HEK293T (cell line): ENCODE results near the gene PNKD.

Experiments used
- CTCF ChIA-PET: fragments of 350-600 bp; formaldehyde crosslinking; extraction: SDS; loops from one replicate; lab custom pipeline; 2021; ENCODE audit warnings: antibody characterized with exemption, inconsistent platforms; lab: Yijun Ruan, JAX
- POLR2A ChIA-PET: fragments of 350-600 bp; formaldehyde crosslinking; extraction: SDS; loops from one replicate; lab custom pipeline; 2020; ENCODE audit warnings: antibody characterized with exemption, inconsistent platforms; lab: Yijun Ruan, JAX
- DNase-seq: peaks from one replicate; pipeline ENCODE4 v3.0.0; 2012; ENCODE audit warnings: mixed read lengths; ENCODE audit errors: extremely low spot score
- ARNT ChIP-seq: fragments of 450-650 bp; IDR thresholded peaks from 2 replicates; pipeline ENCODE4 v1.6.1; 2017; ENCODE audit warnings: mild to moderate bottlenecking
- BHLHE40 ChIP-seq: fragments of 450-650 bp; IDR thresholded peaks from 2 replicates; pipeline ENCODE4 v1.6.1; 2016; ENCODE audit warnings: mild to moderate bottlenecking, moderate library complexity, borderline replicate concordance
- CTBP1 ChIP-seq: fragments of 450-650 bp; IDR thresholded peaks from 2 replicates; pipeline ENCODE4 v1.6.1; 2016; ENCODE audit warnings: borderline replicate concordance
- ELF4 ChIP-seq: fragments of 450-650 bp; IDR thresholded peaks from 2 replicates; pipeline ENCODE4 v1.6.1; 2017; ENCODE audit warnings: antibody characterized with exemption
- FOXA1 ChIP-seq: fragments of 450-650 bp; IDR thresholded peaks from 2 replicates; pipeline ENCODE4 v1.6.1; 2016; ENCODE audit warnings: mild to moderate bottlenecking
- FOXK2 ChIP-seq: fragments of 450-650 bp; IDR thresholded peaks from 2 replicates; pipeline ENCODE4 v1.6.1; 2016; ENCODE audit warnings: mild to moderate bottlenecking
- FOXM1 ChIP-seq: fragments of 450-650 bp; IDR thresholded peaks from 2 replicates; pipeline ENCODE4 v1.6.1; 2017; ENCODE audit warnings: mild to moderate bottlenecking, borderline replicate concordance
- HDGF ChIP-seq: fragments of 450-650 bp; IDR thresholded peaks from 2 replicates; pipeline ENCODE4 v1.6.1; 2017; ENCODE audit warnings: antibody characterized with exemption, borderline replicate concordance
- L3MBTL2 ChIP-seq: fragments of 450-650 bp; conservative IDR thresholded peaks from 2 replicates; pipeline ENCODE4 v1.6.1; 2016; ENCODE audit warnings: mild to moderate bottlenecking
- LEF1 ChIP-seq: fragments of 450-650 bp; IDR thresholded peaks from 2 replicates; pipeline ENCODE4 v1.6.1; 2017; ENCODE audit warnings: mild to moderate bottlenecking, borderline replicate concordance
- NFRKB ChIP-seq: fragments of 450-650 bp; IDR thresholded peaks from 2 replicates; pipeline ENCODE4 v1.6.1; 2016; ENCODE audit warnings: mild to moderate bottlenecking, moderate library complexity
- SP1 ChIP-seq: fragments of 450-650 bp; IDR thresholded peaks from 2 replicates; pipeline ENCODE4 v1.6.1; 2017
- SUZ12 ChIP-seq: fragments of 450-650 bp; IDR thresholded peaks from 2 replicates; pipeline ENCODE4 v1.6.1; 2016; ENCODE audit warnings: mild to moderate bottlenecking
- TARDBP ChIP-seq: fragments of 450-650 bp; IDR thresholded peaks from 2 replicates; pipeline ENCODE4 v1.6.1; 2016
- ZNF384 ChIP-seq: fragments of 450-650 bp; IDR thresholded peaks from 2 replicates; pipeline ENCODE4 v1.6.1; 2016
- TF ChIP-seq, protein P1 (sequence below): fragments of 450-650 bp; IDR thresholded peaks from 2 replicates; pipeline ENCODE4 v1.6.1; 2016

Gene PNKD

GRCh38 chr2:218269900-218270720 is at the start of gene PNKD, which contains the start of gene AAMP:
TSS of gene PNKD (plus strand) at chr2:218270519. CDS start at chr2:218270536, 17 bp downstream.
TSS of gene AAMP (minus strand) at chr2:218270137. CDS start at chr2:218270086, 51 bp downstream.
- TF ChIP-seq SP1 (no peak), HDGF (no peak), LEF1 (no peak), ARNT (no peak), ELF4 (peak; percentile 67), ZNF384 (no peak), NFRKB (no peak), L3MBTL2 (0 out of 2 replicates have a peak, but pooled peaks have one; percentile 1)
- TF ChIP-seq, protein P1, sequence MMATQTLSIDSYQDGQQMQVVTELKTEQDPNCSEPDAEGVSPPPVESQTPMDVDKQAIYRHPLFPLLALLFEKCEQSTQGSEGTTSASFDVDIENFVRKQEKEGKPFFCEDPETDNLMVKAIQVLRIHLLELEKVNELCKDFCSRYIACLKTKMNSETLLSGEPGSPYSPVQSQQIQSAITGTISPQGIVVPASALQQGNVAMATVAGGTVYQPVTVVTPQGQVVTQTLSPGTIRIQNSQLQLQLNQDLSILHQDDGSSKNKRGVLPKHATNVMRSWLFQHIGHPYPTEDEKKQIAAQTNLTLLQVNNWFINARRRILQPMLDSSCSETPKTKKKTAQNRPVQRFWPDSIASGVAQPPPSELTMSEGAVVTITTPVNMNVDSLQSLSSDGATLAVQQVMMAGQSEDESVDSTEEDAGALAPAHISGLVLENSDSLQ: peak; percentile 99
- ChIA-PET CTCF (interaction anchor here (0.9 to 4.4 kb wide), 4 partner anchors 14 to 102 kb away, joined by 4 to 30 read pairs (median 6); partner anchors contain the start of genes CATIP and TMBIM1), POLR2A (interaction anchor here (0.7 to 2.1 kb wide), 17 partner anchors 10 to 135 kb away, joined by 3 to 12 read pairs (median 4); partner anchors contain the start of genes ARPC2 and GPBAR1)
- peak; percentile 98 for DNase-seq

- DNase-seq: no peak
- POLR2A ChIA-PET: no interaction called here
- CTCF ChIA-PET: interaction anchor here (1.2 kb wide), 1 partner anchor 175 kb away, joined by 3 read pairs; no protein-coding TSS in a partner anchor
- TF ChIP-seq L3MBTL2: no peak
- no peak for TF ChIP-seq BHLHE40
- no peak for TF ChIP-seq NFRKB
- no peak for TF ChIP-seq ZNF384
- TF ChIP-seq FOXK2: no peak
- TF ChIP-seq ELF4: no peak
- no peak for TF ChIP-seq FOXM1
Measured at GRCh38 chr2:218221000-218221399, 49.3 kb upstream of the PNKD start.

DNA sequence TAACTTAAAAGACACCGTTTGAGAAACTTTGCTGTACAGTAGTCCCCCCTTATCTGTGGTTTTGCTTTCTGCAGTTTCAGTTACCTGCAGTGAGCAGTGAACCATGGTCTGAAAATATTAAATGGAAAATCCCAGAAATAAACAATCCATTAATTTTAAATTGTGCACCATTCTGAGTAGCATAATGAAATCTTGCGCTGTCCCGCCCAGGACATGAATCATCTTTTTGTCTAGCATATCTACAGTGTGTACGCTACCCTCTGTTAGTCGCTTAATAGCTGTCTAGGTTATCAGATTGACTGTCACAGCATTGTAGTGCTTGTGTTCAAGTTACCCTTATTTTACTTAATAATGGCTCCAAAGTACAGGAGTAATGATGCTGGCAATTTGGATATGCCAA is 47.3 kb upstream of the PNKD start:
- no peak for DNase-seq
- no peak for TF ChIP-seq ARNT
- TF ChIP-seq TARDBP: no peak
- no peak for TF ChIP-seq ZNF384
- no peak for TF ChIP-seq SP1
- TF ChIP-seq ELF4: no peak
- ChIA-PET CTCF (no interaction called here), POLR2A (no interaction called here)

DNA sequence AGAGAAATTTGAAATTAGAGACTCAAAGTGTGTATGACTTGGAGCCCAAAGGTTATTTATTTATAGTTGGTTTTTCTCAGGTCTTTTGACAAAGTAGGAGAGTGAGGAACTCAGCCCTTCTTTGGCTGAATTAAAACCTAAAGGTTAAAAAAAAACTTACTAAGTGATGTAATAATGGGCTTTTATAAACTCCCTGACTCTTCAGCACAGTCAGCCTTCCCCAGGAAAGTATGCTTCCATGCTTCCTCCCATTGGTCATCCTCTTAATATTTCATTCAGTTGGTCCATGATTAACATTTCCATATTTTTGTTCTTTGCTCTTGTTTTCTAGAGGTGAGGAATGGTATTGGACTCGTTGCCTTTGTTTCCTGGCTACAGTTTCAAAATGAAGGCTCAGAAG is 46.1 kb upstream of the PNKD start:
- DNase-seq: no peak
- ChIA-PET POLR2A (interaction anchor here (2.0 kb wide), 1 partner anchor 8 kb away, joined by 9 read pairs; the partner anchor contains the start of gene ARPC2), CTCF (no interaction called here)
- TF ChIP-seq HDGF: no peak
- no peak for TF ChIP-seq ZNF384
- no peak for TF ChIP-seq SUZ12
- TF ChIP-seq BHLHE40: no peak
- no peak for TF ChIP-seq LEF1
- TF ChIP-seq CTBP1: no peak
- TF ChIP-seq ELF4: no peak
- TF ChIP-seq, protein P1: no peak
- TF ChIP-seq NFRKB: no peak
- TF ChIP-seq FOXA1: no peak
- TF ChIP-seq ARNT: no peak
- TF ChIP-seq SP1: no peak
- no peak for TF ChIP-seq L3MBTL2
- TF ChIP-seq FOXM1: no peak
- TF ChIP-seq FOXK2: no peak
- no peak for TF ChIP-seq TARDBP

DNA sequence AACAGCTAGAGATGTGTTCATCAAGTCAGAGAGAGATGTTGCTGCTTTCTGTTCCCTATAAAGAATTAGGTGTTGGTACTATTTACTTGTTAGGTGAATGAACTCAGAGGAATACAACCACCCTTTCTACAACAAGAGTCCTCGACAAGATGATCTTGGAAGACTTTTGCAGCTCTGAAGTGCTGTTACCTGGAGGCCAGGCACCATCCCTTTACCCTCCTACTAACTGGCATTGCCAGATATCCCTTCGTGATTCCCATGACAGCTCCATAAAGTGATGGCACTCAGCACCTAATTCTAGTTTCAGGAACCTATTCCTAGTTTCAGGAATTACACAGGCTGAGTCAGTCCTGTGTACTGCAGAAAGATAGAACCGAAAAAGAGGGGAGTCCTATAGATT is 43.4 kb upstream of the PNKD start:
- ChIA-PET POLR2A (no interaction called here), CTCF (interaction anchor here (0.8 kb wide), 1 partner anchor 30 kb away, joined by 4 read pairs; no protein-coding TSS in a partner anchor)
- TF ChIP-seq SP1: no peak
- no peak for TF ChIP-seq HDGF
- TF ChIP-seq ELF4: no peak
- TF ChIP-seq ZNF384: no peak
- TF ChIP-seq FOXK2: no peak
- no peak for DNase-seq

DNA sequence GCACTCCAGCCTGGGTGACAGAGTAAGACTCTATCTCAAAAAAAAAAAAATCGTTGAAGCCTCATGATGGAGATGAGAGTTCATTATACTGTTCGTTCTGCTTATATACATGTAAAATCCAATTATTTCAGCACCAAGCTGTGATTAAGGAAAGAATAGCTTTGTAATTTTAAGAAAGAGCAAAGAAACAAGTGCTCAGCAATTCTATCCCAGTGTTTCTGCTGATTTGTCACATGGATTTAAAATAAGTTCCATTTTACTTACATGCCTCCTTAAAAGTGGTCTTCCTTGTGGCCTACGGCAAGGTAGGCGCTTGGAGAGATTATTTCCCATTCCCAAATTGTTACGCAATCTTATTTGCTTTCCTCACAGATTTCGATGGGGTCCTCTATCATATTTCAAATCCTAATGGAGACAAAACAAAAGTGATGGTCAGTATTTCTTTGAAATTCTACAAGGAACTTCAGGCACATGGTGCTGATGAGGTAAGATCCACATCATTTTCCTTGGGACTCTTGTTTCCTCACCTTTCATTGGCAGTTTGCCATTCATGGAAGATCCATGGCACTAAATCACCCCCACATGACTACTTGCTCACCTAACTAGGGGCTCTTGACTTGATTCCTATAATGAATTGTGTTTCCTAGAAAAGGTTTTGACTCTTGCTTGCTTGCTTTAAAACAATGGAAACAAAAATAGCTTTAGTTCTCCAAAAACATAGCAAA is 41.8 kb upstream of the PNKD start:
- TF ChIP-seq NFRKB (no peak), ZNF384 (no peak), L3MBTL2 (no peak), FOXM1 (no peak), HDGF (no peak), ELF4 (no peak), FOXA1 (no peak), TARDBP (no peak), ARNT (no peak), BHLHE40 (no peak), CTBP1 (no peak), LEF1 (no peak), SUZ12 (no peak), FOXK2 (no peak), SP1 (no peak)
- TF ChIP-seq, protein P1: no peak
- POLR2A ChIA-PET: interaction anchor here (1.5 kb wide), 1 partner anchor 41 kb away, joined by 6 read pairs; the partner anchor contains the start of genes AAMP and PNKD
- CTCF ChIA-PET: no interaction called here
- DNase-seq: no peak
